Left lung (tissue), 10 donors: Measurements from ENCODE around the gene PPP1R1B. TPM values are rescaled to one million over a fixed set of nuclear protein-coding genes. Genes with fewer than 3 reads are reported as not detected.

ENCODE experiments used
- ATAC-seq: fragments of 200-7000 bp; cut with Tn5 transposase; one replicate; pipeline ENCODE4 v1.9.1; 2020; ENCODE audit warnings: moderate library complexity
- DNase-seq, 4 donors: peaks; one replicate each; pipeline ENCODE4 v3.0.0-alpha.2; 2013 to 2020
- H3K27ac ChIP-seq, 2 donors: fragments of 200-600 bp; sonication (generic) in 1 of 2; one replicate each; pipeline versions ENCODE4 v1.5.0 to v1.8.0; 2020 to 2021
- H3K27me3 ChIP-seq, 2 donors: fragments of 200-600 bp; sonication (generic) in 1 of 2; one replicate each; pipeline versions ENCODE4 v1.5.0 to v1.8.0; 2020 to 2021
- H3K36me3 ChIP-seq, 2 donors: fragments of 200-600 bp; sonication (generic) in 1 of 2; one replicate each; pipeline versions ENCODE4 v1.5.0 to v1.8.0; 2020 to 2021
- H3K4me1 ChIP-seq, 2 donors: fragments of 200-600 bp; one replicate each; pipeline ENCODE4 v1.8.0; 2021
- H3K4me3 ChIP-seq, 2 donors: fragments of 200-600 bp; sonication (generic) in 1 of 2; one replicate each; pipeline versions ENCODE4 v1.5.0 to v1.8.0; 2020 to 2021; ENCODE audit warnings: mild to moderate bottlenecking in 1 of 2
- H3K9me3 ChIP-seq, 2 donors: fragments of 200-600 bp; sonication (generic) in 1 of 2; one replicate each; pipeline versions ENCODE4 v1.5.0 to v1.8.0; 2020 to 2021
- CTCF ChIP-seq, 2 donors: fragments of 200-600 bp; sonication (generic) in 1 of 2; IDR thresholded peaks; one replicate each; pipeline versions ENCODE4 v1.5.0 to v1.8.0; 2021; ENCODE audit warnings: antibody characterized with exemption in 2 of 2
- intact Hi-C, 2 donors: fragments of 100-400 bp; cut with DNase I; formaldehyde crosslinking; loops; one replicate each; pipeline versions ENCODE4 v1.11.2 to v1.14.2; 2022
- polyA plus RNA-seq, 6 donors: library from polyadenylated mRNA; unstranded; fragments of 120-200 nt; gene quantifications; one replicate each; pipeline ENCODE4 v1.2.1, GENCODE V29; 2013; ENCODE audit not compliant: insufficient read length in 6 of 6
- total RNA-seq, 2 donors: library from RNA; stranded (reverse); fragmentation: NEBNext Ultra II Directional; extraction: Animal tissue kit (Norgen Biotek cat#: 25700); gene quantifications; one replicate each; pipeline ENCODE4 v1.2.1, GENCODE V29; 2021
- donor health status: DM: no; HTN: yes; CAD: no.
- donor health status: DM: no; HTN: no; CAD: no.

Gene PPP1R1B
- total and polyA plus RNA-seq, 8 donors = 10.6 to 66.4 (median 53.7) TPM

DNA sequence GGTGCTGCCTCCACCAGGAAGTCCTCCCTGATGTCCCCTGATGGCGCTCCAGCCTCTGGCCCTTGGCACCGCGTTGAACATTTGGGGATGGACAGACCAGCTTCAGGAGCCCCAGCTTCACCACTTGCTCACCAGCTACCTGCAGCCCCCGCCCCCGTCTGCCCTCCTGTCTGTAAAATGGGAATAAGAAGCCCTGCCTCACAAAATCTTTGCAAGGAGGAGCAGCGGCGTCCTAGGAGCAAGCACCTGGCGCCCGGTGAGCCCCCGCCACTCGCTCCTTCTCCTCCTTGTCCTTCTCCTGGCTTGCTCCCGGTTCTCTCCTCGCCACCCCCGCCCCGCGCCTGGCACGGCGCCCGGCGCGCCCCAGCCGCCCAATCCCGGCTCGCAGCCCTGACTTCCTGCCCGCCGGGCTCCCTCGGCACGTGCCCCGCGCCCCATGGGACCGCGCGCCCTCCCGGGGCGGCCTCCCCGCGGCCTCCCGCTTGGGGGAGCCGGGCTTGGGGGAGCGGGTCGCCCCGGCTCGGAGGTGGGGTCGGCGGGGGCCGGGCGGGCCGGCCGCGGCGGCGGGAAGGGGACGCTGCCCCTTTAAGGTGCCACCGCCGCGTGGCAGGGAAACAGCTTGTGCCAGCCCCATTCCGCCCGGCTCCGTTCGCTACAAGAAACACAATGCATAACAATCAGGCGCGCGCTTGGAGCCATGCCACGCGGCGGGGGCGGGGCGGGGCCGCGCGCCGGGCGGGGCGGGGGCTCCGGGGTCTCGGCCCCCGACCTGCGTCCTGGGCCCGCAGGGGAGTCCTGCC, 9.1 kb upstream of the PPP1R1B start:
- Histone ChIP-seq H3K4me1 (peaks cover 0 to 22% of the 10 kb centered on the region in 2 donors), H3K36me3 (no peaks in the 10 kb centered on the region)
- DNase-seq = peak in 3 of 4 donors; percentile 68 to 89 (median 79)

GRCh38 chr17:39618246-39618913, 8.4 kb upstream of the PPP1R1B start:
- Histone ChIP-seq H3K4me3 (peak overlapping the region; percentile 35 to 43), H3K9me3 (no peaks in the 10 kb centered on the region), H3K27ac (peak overlapping the region in 1 of 2 donors; percentile 60), H3K4me1 (peaks cover 0 to 26% of the 10 kb centered on the region in 2 donors), H3K27me3 (peaks cover 0 to 71% of the 10 kb centered on the region in 2 donors), H3K36me3 (no peaks in the 10 kb centered on the region)
- ATAC-seq (peak; percentile 11), DNase-seq (no peak)
- intact Hi-C loops = no loop called here
- TF ChIP-seq CTCF (IDR thresholded peaks at IDR 0.05) = no peak

More for the DNA sequence above, 9.1 kb upstream of the PPP1R1B start:
- peak; percentile 50 for ATAC-seq
- Histone ChIP-seq H3K4me3 (peak overlapping the region; percentile 35 to 43), H3K27ac (peak overlapping the region in 1 of 2 donors; percentile 60), H3K9me3 (no peaks in the 10 kb centered on the region), H3K27me3 (peaks cover 0 to 78% of the 10 kb centered on the region in 2 donors)
- intact Hi-C loops = no loop called here
- no peak for TF ChIP-seq CTCF (IDR thresholded peaks at IDR 0.05)

GRCh38 chr17:39618956-39619785, 7.6 kb upstream of the PPP1R1B start:
- Histone ChIP-seq H3K4me1 (peaks cover 0 to 31% of the 10 kb centered on the region in 2 donors), H3K27ac (no peak overlapping the region), H3K36me3 (no peaks in the 10 kb centered on the region), H3K9me3 (no peaks in the 10 kb centered on the region), H3K4me3 (peak overlapping the region; percentile 35 to 43), H3K27me3 (peaks cover 0 to 63% of the 10 kb centered on the region in 2 donors)
- DNase-seq = no peak
- intact Hi-C loops = no loop called here
- ATAC-seq = no peak
- TF ChIP-seq CTCF (IDR thresholded peaks at IDR 0.05) = no peak

GRCh38 chr17:39619786-39620101, 7.0 kb upstream of the PPP1R1B start:
- Histone ChIP-seq H3K36me3 (no peaks in the 10 kb centered on the region), H3K27ac (no peak overlapping the region), H3K4me3 (no peak overlapping the region), H3K27me3 (peaks cover 0 to 61% of the 10 kb centered on the region in 2 donors), H3K9me3 (no peaks in the 10 kb centered on the region), H3K4me1 (peaks cover 0 to 31% of the 10 kb centered on the region in 2 donors)
- ATAC-seq = no peak
- intact Hi-C loops = loop anchor here in 1 of 2 donors (5.0 kb wide), 1 partner anchor 72 kb away; no protein-coding TSS in a partner anchor
- no peak for TF ChIP-seq CTCF (IDR thresholded peaks at IDR 0.05)
- no peak for DNase-seq
